ENCODE results near the gene MCMBP.

GRCh38 chr10:119786117-119786769 is 86.4 kb downstream of the MCMBP start:
- TF ChIP-seq CTCF (IDR thresholded peaks at IDR 0.05; ENCODE audit: insufficient read depth, low read length) (no peak), POLR2AphosphoS5 (IDR thresholded peaks at IDR 0.05; ENCODE audit: low read depth) (peak; percentile 89)

Data from HL-60 (cell line).